Measurements from ENCODE around the gene TMEM131.
"Not testable (repeated sequence)": the region's sequence is repeated elsewhere in the genome, so short reads cannot be mapped to it uniquely, and the experiment has no call there.

Gene TMEM131

GRCh38 chr2:97957432-97958183, 38.1 kb downstream of the TMEM131 start:
- no peak for DNase-seq (ENCODE audit: low read depth)

GRCh38 chr2:97956753-97957152, 39.0 kb downstream of the TMEM131 start:
- DNase-seq (ENCODE audit: low read depth) = not testable (repeated sequence)

- DNase-seq (ENCODE audit: low read depth) = no peak
These were observed 41.9 kb downstream of the TMEM131 start for GRCh38 chr2:97953853-97954252.

GRCh38 chr2:97952357-97952756, 43.4 kb downstream of the TMEM131 start:
- DNase-seq (ENCODE audit: low read depth) = no peak

- no peak for DNase-seq (ENCODE audit: low read depth)
These were observed 44.5 kb downstream of the TMEM131 start for GRCh38 chr2:97951155-97951680.

- no peak for DNase-seq (ENCODE audit: low read depth)
These were observed 45.2 kb downstream of the TMEM131 start for GRCh38 chr2:97950329-97951154.

- DNase-seq (ENCODE audit: low read depth) = no peak
These were observed 46.8 kb downstream of the TMEM131 start for GRCh38 chr2:97948926-97949325.

GRCh38 chr2:97945791-97946190, 50.0 kb downstream of the TMEM131 start:
- DNase-seq (ENCODE audit: low read depth) = no peak

GRCh38 chr2:97936881-97937280, 58.9 kb downstream of the TMEM131 start:
- DNase-seq (ENCODE audit: low read depth) = no peak

- no peak for DNase-seq (ENCODE audit: low read depth)
These were observed 59.5 kb downstream of the TMEM131 start for GRCh38 chr2:97936199-97936598.

- no peak for DNase-seq (ENCODE audit: low read depth)
These were observed 60.0 kb downstream of the TMEM131 start for GRCh38 chr2:97935719-97936161.

- DNase-seq (ENCODE audit: low read depth) = no peak
These were observed 62.6 kb downstream of the TMEM131 start for GRCh38 chr2:97932975-97933662.

- no peak for DNase-seq (ENCODE audit: low read depth)
These were observed 63.9 kb downstream of the TMEM131 start for GRCh38 chr2:97931858-97932225.

GRCh38 chr2:97931118-97931857, 64.5 kb downstream of the TMEM131 start:
- no peak for DNase-seq (ENCODE audit: low read depth)

- DNase-seq (ENCODE audit: low read depth) = no peak
These were observed 67.2 kb downstream of the TMEM131 start for GRCh38 chr2:97928591-97928990.

- DNase-seq (ENCODE audit: low read depth) = no peak
These were observed 68.8 kb downstream of the TMEM131 start for GRCh38 chr2:97926946-97927345.

- DNase-seq (ENCODE audit: low read depth) = no peak
These were observed 71.6 kb downstream of the TMEM131 start for GRCh38 chr2:97924194-97924593.

- no peak for DNase-seq (ENCODE audit: low read depth)
These were observed 75.9 kb downstream of the TMEM131 start for GRCh38 chr2:97919858-97920257.

- no peak for DNase-seq (ENCODE audit: low read depth)
These were observed 76.9 kb downstream of the TMEM131 start for GRCh38 chr2:97918818-97919217.

GRCh38 chr2:97917668-97918067, 78.1 kb downstream of the TMEM131 start:
- not testable (repeated sequence) for DNase-seq (ENCODE audit: low read depth)

- DNase-seq (ENCODE audit: low read depth) = no peak
These were observed 81.0 kb downstream of the TMEM131 start for GRCh38 chr2:97914691-97915213.

Data from stimulated activated CD8-positive, alpha-beta memory T cell treated with anti-CD3 and anti-CD28 coated beads, Interleukin-7, amount 100 ng/mL, for 24 hours (primary cell).